Measurements from ENCODE around the gene CLIP1. TPM values are rescaled to one million over a fixed set of nuclear protein-coding genes. Genes with fewer than 3 reads are reported as not detected.
A peak's percentile ranks its signal among the peaks of the same experiment; 100 is the strongest.

The CLIP1 gene
- total and polyA plus RNA-seq, 2 of the 13 experiments (the other 11 are each of a cell fraction or from before 2014, with no cell fraction given): 28.9 to 43.7 TPM

- ChIA-PET CTCF (ENCODE audit: low intra/inter-chr PET ratio, low total read pairs) (interaction anchor here (1.7 to 2.1 kb wide), 2 partner anchors 20 to 135 kb away, joined by 13 to 15 read pairs; no protein-coding TSS in a partner anchor), POLR2A (interaction anchor here (0.7 kb wide), 1 partner anchor 31 kb away, joined by 3 read pairs; no protein-coding TSS in a partner anchor)
- in situ Hi-C loops (cut with HindIII; ENCODE audit: extremely low pct_ligation_motif_present, low pct_unique_long_range_greater_than_20kb): no loop called here
- no peak overlapping the region for H3K27ac ChIP-seq (ENCODE audit: extremely low read length, insufficient read depth, low read length)
- H3K4me2 ChIP-seq (ENCODE audit: low read depth, low read length): no peak overlapping the region
- H3K79me2 ChIP-seq (ENCODE audit: insufficient read depth, low read length): no peaks in the 10 kb centered on the region
- WGBS (ENCODE audit: low lambda C conversion rate): 65% methylated on average over 8 of the region's 8 CpGs
- H2AFZ ChIP-seq (ENCODE audit: low read length): no peak overlapping the region
- no peaks in the 10 kb centered on the region for H3K27me3 ChIP-seq (ENCODE audit: control insufficient read depth in 1 of 2, insufficient read depth in 2 of 2, low read length in 2 of 2)
- FAIRE-seq: no peak
- peaks cover 9 to 30% of the 10 kb centered on the region in 2 experiments for H3K36me3 ChIP-seq (replicated peaks in 1 of 2; ENCODE audit: control insufficient read depth in 1 of 2, insufficient read depth in 2 of 2, low read length in 2 of 2)
- ATAC-seq: peak; percentile 60
- intact Hi-C loops (cut with micrococcal nuclease; ENCODE audit: unreplicated experiment): loop anchor here (5.0 kb wide), 1 partner anchor 136 kb away; no protein-coding TSS in a partner anchor
- H4K20me1 ChIP-seq (ENCODE audit: insufficient read depth, low read length): no peaks in the 10 kb centered on the region
- DNase-seq (ENCODE audit: low spot score): peak; percentile 23
- peaks cover 10% of the 10 kb centered on the region for H3K4me1 ChIP-seq (ENCODE audit: insufficient read depth, low read length)
- no peak overlapping the region for H3K4me3 ChIP-seq (replicated peaks in 1 of 3; ENCODE audit: insufficient read depth in 1 of 3, low read depth in 2 of 3, low read length in 3 of 3)
- BruUV-seq (replicated peaks): TSS peak; percentile 51
- no peaks in the 10 kb centered on the region for H3K9me3 ChIP-seq (ENCODE audit: low read length)
- H3K9ac ChIP-seq (ENCODE audit: insufficient read depth, low read depth, low read length): no peak overlapping the region
- TF ChIP-seq ZNF530 (CRISPR knock-in tag; IDR thresholded peaks at IDR 0.05; ENCODE audit: low read depth) (no peak), ZNF549 (CRISPR knock-in tag; IDR thresholded peaks at IDR 0.05) (no peak), MTF2 (CRISPR knock-in tag; IDR thresholded peaks at IDR 0.05; ENCODE audit: borderline replicate concordance) (no peak), KIAA2018 (CRISPR knock-in tag; IDR thresholded peaks at IDR 0.05; ENCODE audit: borderline replicate concordance) (no peak), POLR2AphosphoS2 (IDR thresholded peaks at IDR 0.05; ENCODE audit: low read depth, low read length) (no peak), NFE2L1 (CRISPR knock-in tag; IDR thresholded peaks at IDR 0.05; ENCODE audit: borderline replicate concordance) (no peak), FOSL1 (CRISPR knock-in tag; IDR thresholded peaks at IDR 0.05; ENCODE audit: borderline replicate concordance) (no peak), HMG20B (CRISPR knock-in tag; conservative IDR thresholded peaks at IDR 0.05) (no peak), PPARG (CRISPR knock-in tag; conservative IDR thresholded peaks at IDR 0.05) (no peak), ZZZ3 (CRISPR knock-in tag; IDR thresholded peaks at IDR 0.05; ENCODE audit: borderline replicate concordance) (no peak), RAD21 (CRISPR knock-in tag; IDR thresholded peaks at IDR 0.05) (peak; percentile 50; the same call in 1 of the 2 replicates), ZBTB39 (CRISPR knock-in tag; IDR thresholded peaks at IDR 0.05) (no peak), SIN3A (IDR thresholded peaks at IDR 0.05; ENCODE audit: borderline replicate concordance, low read depth, low read length) (no peak)
Measured at GRCh38 chr12:122336015-122336946, 86.2 kb downstream of the CLIP1 start.
